Adrenal gland (tissue), 12 donors: ENCODE measurements around the gene ITPKA. TPM values are rescaled to one million over a fixed set of nuclear protein-coding genes. Genes with fewer than 3 reads are reported as not detected.

Experiments
- DNase-seq, 7 donors: peaks; one replicate each; pipeline ENCODE4 v3.0.0-alpha.2; 2019 to 2020
- H3K27ac ChIP-seq, 5 donors: fragments of 200-600 bp; sonication (generic) in 4 of 5; 1 replicate in 3 of 5; 2 replicates in 2 of 5; pipeline versions ENCODE4 v1.5.1 to v1.8.0; 2016 to 2020; ENCODE audit warnings: mild to moderate bottlenecking in 1 of 5
- H3K27me3 ChIP-seq: fragments of 200-600 bp; 2 replicates; pipeline ENCODE4 v1.8.0; 2021
- H3K36me3 ChIP-seq, 2 donors: fragments of 200-600 bp; replicated peaks in 1 of 2; 1 replicate in 1 of 2; 2 replicates in 1 of 2; pipeline versions ENCODE4 v1.5.1 to v1.8.0; 2018 to 2022
- H3K4me1 ChIP-seq, 2 donors: fragments of 200-600 bp; replicated peaks in 1 of 2; 1 replicate in 1 of 2; 2 replicates in 1 of 2; pipeline versions ENCODE4 v1.5.1 to v1.8.0; 2018 to 2021
- H3K4me3 ChIP-seq, 4 donors: fragments of 200-600 bp; sonication (generic) in 3 of 4; one replicate each; pipeline ENCODE4 v1.5.1; 2016 to 2018
- H3K9me3 ChIP-seq, 3 donors: fragments of 200-600 bp; sonication (generic) in 1 of 3; replicated peaks in 1 of 3; 1 replicate in 2 of 3; 2 replicates in 1 of 3; pipeline versions ENCODE4 v1.5.1 to v1.8.0; 2016 to 2021
- CTCF ChIP-seq, 6 experiments: fragments of 450-650 bp in 4 of 6; fragments of 200-600 bp in 2 of 6; sonication (generic) in 1 of 6; IDR thresholded peaks; 1 replicate in 5 of 6; 2 replicates in 1 of 6; pipeline versions ENCODE4 v1.5.1 to v1.8.0; 2016 to 2021; ENCODE audit warnings: antibody characterized with exemption in 6 of 6, mild to moderate bottlenecking in 2 of 6, moderate library complexity in 1 of 6
- POLR2A ChIP-seq, 2 donors: fragments of 450-650 bp; IDR thresholded peaks; one replicate each; pipeline ENCODE4 v1.6.1; 2017; ENCODE audit warnings: antibody characterized with exemption in 2 of 2, mild to moderate bottlenecking in 2 of 2, moderate library complexity in 1 of 2
- WGBS, 4 donors: extraction: QIAGEN DNeasy Blood & Tissue Kit in 2 of 4; methylation state at CpG; one replicate each; pipeline versions ENCODE4 v1.1.5 to v1.1.7; 2013 to 2017; 5-methylcytosine and 5-hydroxymethylcytosine counted together
- intact Hi-C, 2 donors: fragments of 100-400 bp; cut with DNase I; formaldehyde crosslinking; loops; one replicate each; pipeline versions ENCODE4 v1.14.1 to v1.15.0; 2022 to 2023
- polyA plus RNA-seq, 3 donors: library from polyadenylated mRNA; stranded (reverse); fragments of 200-250 nt in 2 of 3; fragments of 350-450 nt in 1 of 3; fragmentation: Illumina TruSeq in 1 of 3; extraction: RNeasy Lipid Tissue Mini Kit (QIAGEN cat#74804) in 1 of 3; gene quantifications; one replicate each; pipeline ENCODE4 v1.2.3, GENCODE V29; 2013 to 2014
- total RNA-seq, 9 donors: library from RNA; depleted of rRNA in 4 of 9; stranded (reverse); fragments of >200 nt in 4 of 9; fragments of 120-200 nt in 1 of 9; fragmentation: NEBNext Ultra II Directional in 1 of 9; extraction: Animal tissue kit (Norgen Biotek cat#: 25700) in 1 of 9; gene quantifications; one replicate each; pipeline versions ENCODE4 v1.1.0 to v1.2.4, GENCODE V29; 2013 to 2023
- donor health status: healthy with polysubstance abuse.
- donor health status: Bipolar disorder and iron deficiency.
- donor health status: DM: yes; HTN: yes; CAD: no.
- donor health status: DM: no; HTN: no; CAD: no.
- donor health status: DM: no; HTN: no; CAD: no.
- donor health status: DM: yes; HTN: yes; CAD: no.

Gene ITPKA
- total and polyA plus RNA-seq, 12 donors = 0.73 to 33.0 (median 14.4) TPM

- Histone ChIP-seq H3K36me3 (peaks cover 0 to 94% of the 10 kb centered on the region in 2 donors), H3K27me3 (no peaks in the 10 kb centered on the region), H3K27ac (no peak overlapping the region), H3K4me1 (peaks cover 0 to 19% of the 10 kb centered on the region in 2 donors), H3K4me3 (no peak overlapping the region), H3K9me3 (no peaks in the 10 kb centered on the region)
- 87 to 90% (median 89%) methylated on average over 8 to 11 of the region's 11 CpGs for WGBS, 4 donors
- peak in 1 of 7 donors; percentile 9 for DNase-seq
- no peak for TF ChIP-seq POLR2A (IDR thresholded peaks at IDR 0.05)
- no peak for TF ChIP-seq CTCF (IDR thresholded peaks at IDR 0.05)
- intact Hi-C loops = no loop called here
Observed at GRCh38 chr15:41473418-41473817, 20.3 kb upstream of the ITPKA start.

GRCh38 chr15:41474436-41474835, 19.2 kb upstream of the ITPKA start:
- Histone ChIP-seq H3K27ac (no peak overlapping the region), H3K4me1 (peaks cover 0 to 19% of the 10 kb centered on the region in 2 donors), H3K36me3 (peaks cover 0 to 94% of the 10 kb centered on the region in 2 donors), H3K27me3 (no peaks in the 10 kb centered on the region), H3K4me3 (no peak overlapping the region), H3K9me3 (no peaks in the 10 kb centered on the region)
- peak in 1 of 7 donors; percentile 7 for DNase-seq
- intact Hi-C loops = no loop called here
- no peak for TF ChIP-seq POLR2A (IDR thresholded peaks at IDR 0.05)
- 90 to 96% (median 91%) methylated on average over 7 to 8 of the region's 8 CpGs for WGBS, 4 donors

GRCh38 chr15:41474941-41475340, 18.7 kb upstream of the ITPKA start:
- peaks cover 0 to 94% of the 10 kb centered on the region in 2 donors for H3K36me3 ChIP-seq
- peak in 1 of 7 donors; percentile 3 for DNase-seq
- WGBS, 4 donors = 73 to 83% (median 80%) methylated on average over 2 of the region's 2 CpGs
- H3K27ac ChIP-seq = no peak overlapping the region
- no peak overlapping the region for H3K4me3 ChIP-seq
- H3K9me3 ChIP-seq = no peaks in the 10 kb centered on the region
- TF ChIP-seq CTCF (IDR thresholded peaks at IDR 0.05) (no peak), POLR2A (IDR thresholded peaks at IDR 0.05) (no peak)
- peaks cover 0 to 19% of the 10 kb centered on the region in 2 donors for H3K4me1 ChIP-seq
- no peaks in the 10 kb centered on the region for H3K27me3 ChIP-seq
- intact Hi-C loops = no loop called here

- peak in 3 of 7 donors; percentile 25 to 41 (median 28) for DNase-seq
- Histone ChIP-seq H3K27me3 (no peaks in the 10 kb centered on the region), H3K4me3 (no peak overlapping the region), H3K27ac (peak overlapping the region; percentile 18 to 86 (median 71)), H3K9me3 (no peaks in the 10 kb centered on the region), H3K4me1 (peaks cover 0 to 19% of the 10 kb centered on the region in 2 donors), H3K36me3 (peaks cover 0 to 95% of the 10 kb centered on the region in 2 donors)
- 57 to 68% (median 61%) methylated on average over 5 of the region's 5 CpGs for WGBS, 4 donors
- intact Hi-C loops = no loop called here
- TF ChIP-seq POLR2A (IDR thresholded peaks at IDR 0.05) = no peak
Observed at GRCh38 chr15:41476416-41477048, 17.1 kb upstream of the ITPKA start.

GRCh38 chr15:41480396-41481140, 13.1 kb upstream of the ITPKA start:
- Histone ChIP-seq H3K36me3 (peaks cover 0 to 65% of the 10 kb centered on the region in 2 donors), H3K9me3 (no peaks in the 10 kb centered on the region), H3K4me1 (peaks cover 0 to 19% of the 10 kb centered on the region in 2 donors), H3K4me3 (no peak overlapping the region), H3K27ac (no peak overlapping the region), H3K27me3 (no peaks in the 10 kb centered on the region)
- 90 to 95% (median 93%) methylated on average over 12 of the region's 12 CpGs for WGBS, 4 donors
- no peak for TF ChIP-seq POLR2A (IDR thresholded peaks at IDR 0.05)
- TF ChIP-seq CTCF (IDR thresholded peaks at IDR 0.05) = no peak
- DNase-seq = no peak
- intact Hi-C loops = no loop called here
